ENCODE results near the gene GDA.
A peak's percentile ranks its signal among the peaks of the same experiment; 100 is the strongest.

Gene GDA
- total RNA-seq: 0 reads per million in 2 donors

GRCh38 chr9:72149231-72149975 is at the start of gene GDA:
TSS of gene GDA (plus strand) at chr9:72149440. CDS start at chr9:72149560, 120 bp downstream.
- peak in 1 of 5 experiments; percentile 12 for DNase-seq

- DNase-seq: no peak
These were observed 46.7 kb upstream of the GDA start for GRCh38 chr9:72102520-72102919.

- DNase-seq: no peak
These were observed 36.2 kb upstream of the GDA start for GRCh38 chr9:72113056-72113455.

GRCh38 chr9:72119853-72120252 is 29.4 kb upstream of the GDA start:
- DNase-seq: no peak

- DNase-seq: no peak
These were observed 24.3 kb upstream of the GDA start for GRCh38 chr9:72124947-72125346.

GRCh38 chr9:72127753-72128152 is 21.5 kb upstream of the GDA start:
- no peak for DNase-seq

- no peak for DNase-seq
These were observed 20.7 kb upstream of the GDA start for GRCh38 chr9:72128526-72128925.

- DNase-seq: no peak
These were observed 19.7 kb upstream of the GDA start for GRCh38 chr9:72129271-72130156.

- no peak for DNase-seq
These were observed 18.9 kb upstream of the GDA start for GRCh38 chr9:72130321-72130720.

GRCh38 chr9:72131206-72131605 is 18.0 kb upstream of the GDA start:
- no peak for DNase-seq

GRCh38 chr9:72132052-72132451 is 17.2 kb upstream of the GDA start:
- DNase-seq: no peak

GRCh38 chr9:72133365-72134035 is 15.7 kb upstream of the GDA start:
- DNase-seq: no peak

- no peak for DNase-seq
These were observed 14.4 kb upstream of the GDA start for GRCh38 chr9:72134801-72135200.

GRCh38 chr9:72137697-72138365 is 11.4 kb upstream of the GDA start:
- no peak for DNase-seq

- DNase-seq: no peak
These were observed 10.0 kb upstream of the GDA start for GRCh38 chr9:72139226-72139625.

- no peak for DNase-seq
These were observed 8.7 kb upstream of the GDA start for GRCh38 chr9:72140586-72140985.

- DNase-seq: no peak
These were observed 7.8 kb upstream of the GDA start for GRCh38 chr9:72141484-72141883.

- no peak for DNase-seq
These were observed 4.3 kb upstream of the GDA start for GRCh38 chr9:72144756-72145492.

- no peak for DNase-seq
These were observed 3.3 kb upstream of the GDA start for GRCh38 chr9:72145733-72146505.

GRCh38 chr9:72147676-72148075 is 1.6 kb upstream of the GDA start:
- no peak for DNase-seq

- no peak for DNase-seq
These were observed 887 bp downstream of the GDA start for GRCh38 chr9:72150127-72150526.

Data from T-helper 2 cell (primary cell).